Lower leg skin (tissue), 3 donors: Measurements from ENCODE around the gene MIPOL1.

Experiments
- CTCF ChIP-seq, 3 donors: fragments of 450-650 bp; IDR thresholded peaks; one replicate each; pipeline ENCODE4 v1.5.1; 2016; ENCODE audit warnings: antibody characterized with exemption in 3 of 3, mild to moderate bottlenecking in 3 of 3, moderate library complexity in 2 of 3
- POLR2A ChIP-seq, 2 donors: fragments of 450-650 bp; IDR thresholded peaks; one replicate each; pipeline ENCODE4 v1.6.1; 2016 to 2017; ENCODE audit warnings: antibody characterized with exemption in 2 of 2, mild to moderate bottlenecking in 1 of 2, moderate library complexity in 1 of 2

- TF ChIP-seq CTCF (IDR thresholded peaks at IDR 0.05) (no peak), POLR2A (IDR thresholded peaks at IDR 0.05) (no peak)
Measured at GRCh38 chr14:37443461-37443860, 245.7 kb downstream of the MIPOL1 start.
